GM12874 (cell line): ENCODE data around the gene GUK1.

Experiments used
- TF ChIP-seq, protein P1 (sequence below): IDR thresholded peaks from 2 replicates; pipeline ENCODE4 v1.5.1; 2011; ENCODE audit warnings: low read depth, mild to moderate bottlenecking, control low read depth, low read length, moderate library complexity; ENCODE audit not compliant: insufficient read depth

Gene GUK1

DNA sequence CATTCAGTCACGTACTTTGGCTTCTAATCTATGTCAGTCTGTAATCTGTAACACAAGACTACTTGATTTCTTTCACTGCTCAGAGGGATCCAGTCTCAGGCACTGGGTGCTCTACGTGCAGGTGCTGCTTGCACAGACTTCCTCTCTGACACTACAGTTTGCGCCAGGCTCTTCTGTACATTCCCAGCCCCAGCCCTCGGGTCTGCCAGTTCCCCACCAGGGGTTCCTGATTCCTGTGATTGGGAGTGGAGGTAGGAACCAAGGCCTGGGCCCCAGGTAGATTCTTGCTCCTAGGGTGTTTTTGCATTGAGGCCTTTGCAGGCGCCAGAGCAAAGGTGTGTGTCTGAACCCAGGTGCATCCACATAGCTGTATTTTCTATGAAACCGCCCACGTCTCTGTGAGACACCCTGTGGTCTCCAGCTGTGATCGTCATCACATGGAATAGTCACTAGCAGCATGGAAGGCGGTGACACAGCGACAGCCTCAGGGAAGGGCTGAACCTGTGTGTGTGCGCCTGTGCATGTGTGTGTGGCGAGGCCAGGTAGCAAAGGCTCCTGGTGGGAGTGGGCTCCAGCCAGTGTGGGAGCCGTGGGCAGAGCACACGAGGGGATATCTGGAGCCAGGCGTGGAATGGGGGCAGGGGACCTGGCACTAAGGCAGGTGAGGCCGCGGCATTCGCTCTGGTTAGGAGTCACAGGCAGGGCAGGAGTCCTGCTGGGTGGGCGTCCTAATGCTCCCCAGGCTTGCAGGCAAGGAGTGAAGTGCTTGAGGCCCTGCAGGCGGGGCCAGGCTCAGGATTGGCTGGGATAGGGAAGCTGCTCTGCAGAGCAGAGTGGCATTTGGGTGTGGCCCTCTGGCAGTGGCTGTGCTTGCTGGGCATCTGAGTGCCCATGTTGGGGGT, 14.8 kb downstream of the GUK1 start:
- TF ChIP-seq, protein P1, sequence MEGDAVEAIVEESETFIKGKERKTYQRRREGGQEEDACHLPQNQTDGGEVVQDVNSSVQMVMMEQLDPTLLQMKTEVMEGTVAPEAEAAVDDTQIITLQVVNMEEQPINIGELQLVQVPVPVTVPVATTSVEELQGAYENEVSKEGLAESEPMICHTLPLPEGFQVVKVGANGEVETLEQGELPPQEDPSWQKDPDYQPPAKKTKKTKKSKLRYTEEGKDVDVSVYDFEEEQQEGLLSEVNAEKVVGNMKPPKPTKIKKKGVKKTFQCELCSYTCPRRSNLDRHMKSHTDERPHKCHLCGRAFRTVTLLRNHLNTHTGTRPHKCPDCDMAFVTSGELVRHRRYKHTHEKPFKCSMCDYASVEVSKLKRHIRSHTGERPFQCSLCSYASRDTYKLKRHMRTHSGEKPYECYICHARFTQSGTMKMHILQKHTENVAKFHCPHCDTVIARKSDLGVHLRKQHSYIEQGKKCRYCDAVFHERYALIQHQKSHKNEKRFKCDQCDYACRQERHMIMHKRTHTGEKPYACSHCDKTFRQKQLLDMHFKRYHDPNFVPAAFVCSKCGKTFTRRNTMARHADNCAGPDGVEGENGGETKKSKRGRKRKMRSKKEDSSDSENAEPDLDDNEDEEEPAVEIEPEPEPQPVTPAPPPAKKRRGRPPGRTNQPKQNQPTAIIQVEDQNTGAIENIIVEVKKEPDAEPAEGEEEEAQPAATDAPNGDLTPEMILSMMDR = no peak

DNA sequence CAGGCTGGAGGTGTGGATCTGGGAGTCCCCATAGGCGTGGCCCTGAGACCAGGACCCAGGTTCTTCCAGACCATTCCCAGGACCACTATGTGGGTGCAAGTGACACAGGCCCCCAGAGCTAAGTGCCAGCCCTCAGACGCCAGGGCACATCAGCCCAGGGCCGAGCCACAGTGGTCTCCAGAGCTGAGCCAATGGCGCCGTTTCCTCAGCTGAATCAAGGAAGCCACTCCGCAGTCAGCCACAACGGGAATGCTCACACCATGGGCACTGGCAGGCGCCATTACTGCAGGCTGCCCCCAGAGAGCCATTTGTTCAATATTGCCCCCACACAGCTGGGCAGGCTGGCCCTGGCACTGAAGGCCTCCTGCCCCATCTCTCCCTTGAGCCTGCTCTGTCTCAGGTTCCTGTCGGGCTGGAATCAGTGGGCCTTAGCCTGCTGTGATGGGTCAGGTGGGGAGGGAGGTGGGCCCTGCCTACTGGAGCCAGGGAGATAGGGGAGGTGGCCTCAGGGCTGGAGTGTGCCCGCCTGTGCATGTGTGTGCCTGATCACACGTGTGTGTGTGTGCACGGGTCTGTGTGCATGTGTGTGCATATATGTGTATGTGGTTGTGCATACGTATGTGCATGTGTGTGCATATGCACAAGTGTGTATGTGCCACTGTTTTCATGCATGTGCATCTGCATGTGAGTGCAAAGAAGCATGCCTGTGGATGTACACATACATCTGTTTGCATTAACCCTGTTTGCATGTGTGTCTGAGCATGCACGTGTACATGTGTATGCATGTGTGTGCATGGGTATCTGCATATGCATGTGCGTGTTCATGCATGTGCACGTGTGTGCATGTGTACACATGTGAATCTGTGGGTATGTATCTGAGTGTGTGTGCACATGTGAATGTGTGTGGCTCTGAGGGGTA, 15.8 kb downstream of the GUK1 start:
- TF ChIP-seq, protein P1 = no peak

DNA sequence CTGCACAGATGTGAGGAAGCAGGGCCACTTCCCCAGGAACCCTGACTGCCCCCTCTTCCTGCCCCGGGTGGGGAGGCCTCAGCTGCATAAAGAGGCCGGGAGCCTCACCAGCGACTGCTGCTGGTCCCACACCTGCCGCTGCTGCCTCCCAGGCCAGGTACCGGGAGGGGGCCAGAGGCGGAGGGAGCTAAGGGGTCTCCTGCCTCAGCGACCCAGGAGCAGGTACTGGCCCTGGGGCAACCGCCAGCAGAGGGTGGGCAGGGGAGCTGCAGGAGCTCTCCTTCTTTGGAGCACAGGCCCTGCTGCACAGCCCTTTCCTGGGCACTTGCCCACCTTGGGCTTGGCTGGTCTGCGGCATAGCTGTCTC, 16.4 kb downstream of the GUK1 start:
- TF ChIP-seq, protein P1 = no peak

DNA sequence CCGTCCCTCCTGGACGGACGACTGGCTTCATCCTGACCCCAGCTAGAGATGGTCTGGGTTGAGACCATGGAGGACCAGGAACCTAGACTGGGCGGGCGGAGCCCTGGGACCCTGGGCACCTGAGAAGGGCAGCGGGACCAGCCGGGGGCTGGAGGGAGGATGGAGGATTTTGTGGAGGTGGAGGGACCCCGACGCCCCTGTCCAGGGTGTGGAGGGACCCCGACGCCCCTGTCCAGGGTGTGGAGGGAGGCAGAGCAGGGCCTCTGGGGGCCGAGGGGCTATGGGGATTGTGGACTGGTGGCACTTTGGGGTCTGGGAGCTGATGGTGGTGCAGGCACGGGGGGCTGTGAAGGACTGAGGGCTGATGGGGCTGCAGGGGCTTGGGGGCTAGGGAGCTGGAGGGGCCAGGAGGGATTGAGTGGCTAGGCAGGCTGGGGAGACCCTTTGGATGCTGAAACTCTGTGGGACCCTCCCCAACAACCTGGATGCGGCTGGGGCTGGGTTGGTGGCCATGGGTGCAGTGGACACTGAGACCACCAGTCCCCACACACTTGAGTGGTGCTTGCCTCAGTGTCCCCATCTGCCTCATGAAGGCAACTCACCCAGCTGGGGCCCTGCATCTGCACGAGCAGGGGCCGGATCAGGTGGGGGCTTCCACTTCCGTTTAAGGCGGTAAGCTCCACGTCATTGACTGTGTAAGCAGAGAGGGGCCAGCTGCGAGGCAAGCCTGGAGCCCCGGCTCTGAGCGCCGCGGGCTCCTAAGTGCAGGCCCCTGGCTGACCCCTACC, 17.1 kb downstream of the GUK1 start:
- TF ChIP-seq, protein P1 = no peak

DNA sequence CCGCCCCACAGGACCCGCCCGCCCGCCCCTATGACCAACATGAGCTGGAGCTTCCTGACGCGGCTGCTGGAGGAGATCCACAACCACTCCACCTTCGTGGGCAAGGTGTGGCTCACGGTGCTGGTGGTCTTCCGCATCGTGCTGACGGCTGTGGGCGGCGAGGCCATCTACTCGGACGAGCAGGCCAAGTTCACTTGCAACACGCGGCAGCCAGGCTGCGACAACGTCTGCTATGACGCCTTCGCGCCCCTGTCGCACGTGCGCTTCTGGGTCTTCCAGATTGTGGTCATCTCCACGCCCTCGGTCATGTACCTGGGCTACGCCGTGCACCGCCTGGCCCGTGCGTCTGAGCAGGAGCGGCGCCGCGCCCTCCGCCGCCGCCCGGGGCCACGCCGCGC, 17.6 kb downstream of the GUK1 start:
- TF ChIP-seq, protein P1 = no peak

DNA sequence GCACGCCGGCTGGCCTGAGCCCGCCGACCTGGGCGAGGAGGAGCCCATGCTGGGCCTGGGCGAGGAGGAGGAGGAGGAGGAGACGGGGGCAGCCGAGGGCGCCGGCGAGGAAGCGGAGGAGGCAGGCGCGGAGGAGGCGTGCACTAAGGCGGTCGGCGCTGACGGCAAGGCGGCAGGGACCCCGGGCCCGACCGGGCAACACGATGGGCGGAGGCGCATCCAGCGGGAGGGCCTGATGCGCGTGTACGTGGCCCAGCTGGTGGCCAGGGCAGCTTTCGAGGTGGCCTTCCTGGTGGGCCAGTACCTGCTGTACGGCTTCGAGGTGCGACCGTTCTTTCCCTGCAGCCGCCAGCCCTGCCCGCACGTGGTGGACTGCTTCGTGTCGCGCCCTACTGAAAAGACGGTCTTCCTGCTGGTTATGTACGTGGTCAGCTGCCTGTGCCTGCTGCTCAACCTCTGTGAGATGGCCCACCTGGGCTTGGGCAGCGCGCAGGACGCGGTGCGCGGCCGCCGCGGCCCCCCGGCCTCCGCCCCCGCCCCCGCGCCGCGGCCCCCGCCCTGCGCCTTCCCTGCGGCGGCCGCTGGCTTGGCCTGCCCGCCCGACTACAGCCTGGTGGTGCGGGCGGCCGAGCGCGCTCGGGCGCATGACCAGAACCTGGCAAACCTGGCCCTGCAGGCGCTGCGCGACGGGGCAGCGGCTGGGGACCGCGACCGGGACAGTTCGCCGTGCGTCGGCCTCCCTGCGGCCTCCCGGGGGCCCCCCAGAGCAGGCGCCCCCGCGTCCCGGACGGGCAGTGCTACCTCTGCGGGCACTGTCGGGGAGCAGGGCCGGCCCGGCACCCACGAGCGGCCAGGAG, 18.3 kb downstream of the GUK1 start:
- TF ChIP-seq, protein P1 = no peak
